Stimulated activated memory B cell treated with anti-CD40 and anti-IgM and Interleukin-4, amounts not matched to agents 10 μg/mL and 1 μg/mL and 100 μg/mL, for 72 hours (primary cell): Measurements from ENCODE around the gene MRAP.

ENCODE experiments used
- ATAC-seq: fragments of 150-1000 bp; cut with Tn5 transposase; 2 replicates; pipeline ENCODE4 v1.10.0; 2021
- H3K27ac Mint-ChIP-seq: one replicate; pipeline ENCODE4 v1.8.0; 2022; ENCODE audit warnings: mild to moderate bottlenecking, mixed read lengths
- H3K27me3 Mint-ChIP-seq: one replicate; pipeline ENCODE4 v1.8.0; 2022; ENCODE audit warnings: mixed read lengths
- H3K36me3 Mint-ChIP-seq: one replicate; pipeline ENCODE4 v1.8.0; 2022; ENCODE audit warnings: mixed read lengths
- H3K4me1 Mint-ChIP-seq: one replicate; pipeline ENCODE4 v1.8.0; 2022; ENCODE audit warnings: mixed read lengths
- H3K4me3 Mint-ChIP-seq: one replicate; pipeline ENCODE4 v1.8.0; 2022; ENCODE audit warnings: mild to moderate bottlenecking, moderate library complexity, mixed read lengths
- H3K9me3 Mint-ChIP-seq: one replicate; pipeline ENCODE4 v1.8.0; 2022; ENCODE audit warnings: mixed read lengths

Gene MRAP

GRCh38 chr21:32325706-32326105 is 27.1 kb downstream of the MRAP start:
- Mint-ChIP-seq H3K4me3 (no peak overlapping the region), H3K4me1 (no peaks in the 10 kb centered on the region), H3K27me3 (no peaks in the 10 kb centered on the region), H3K36me3 (peaks cover 94% of the 10 kb centered on the region), H3K27ac (no peak overlapping the region), H3K9me3 (no peaks in the 10 kb centered on the region)
- no peak for ATAC-seq

GRCh38 chr21:32328595-32328994 is 29.9 kb downstream of the MRAP start:
- peaks cover 95% of the 10 kb centered on the region for H3K36me3 Mint-ChIP-seq
- H3K4me3 Mint-ChIP-seq = no peak overlapping the region
- peaks cover 9% of the 10 kb centered on the region for H3K4me1 Mint-ChIP-seq
- H3K27me3 Mint-ChIP-seq = no peaks in the 10 kb centered on the region
- H3K9me3 Mint-ChIP-seq = peaks cover 3% of the 10 kb centered on the region
- ATAC-seq = no peak
- no peak overlapping the region for H3K27ac Mint-ChIP-seq

GRCh38 chr21:32329331-32329730 is 30.7 kb downstream of the MRAP start:
- peaks cover 9% of the 10 kb centered on the region for H3K4me1 Mint-ChIP-seq
- H3K9me3 Mint-ChIP-seq = peaks cover 3% of the 10 kb centered on the region
- peaks cover 98% of the 10 kb centered on the region for H3K36me3 Mint-ChIP-seq
- no peak overlapping the region for H3K27ac Mint-ChIP-seq
- H3K27me3 Mint-ChIP-seq = no peaks in the 10 kb centered on the region
- no peak overlapping the region for H3K4me3 Mint-ChIP-seq
- no peak for ATAC-seq

- peaks cover 3% of the 10 kb centered on the region for H3K9me3 Mint-ChIP-seq
- H3K27ac Mint-ChIP-seq = no peak overlapping the region
- no peak for ATAC-seq
- peaks cover 9% of the 10 kb centered on the region for H3K4me1 Mint-ChIP-seq
- peaks cover 98% of the 10 kb centered on the region for H3K36me3 Mint-ChIP-seq
- no peak overlapping the region for H3K4me3 Mint-ChIP-seq
- no peaks in the 10 kb centered on the region for H3K27me3 Mint-ChIP-seq
Observed at GRCh38 chr21:32329776-32330175, 31.1 kb downstream of the MRAP start.

- Mint-ChIP-seq H3K4me1 (peaks cover 9% of the 10 kb centered on the region), H3K9me3 (peaks cover 3% of the 10 kb centered on the region), H3K4me3 (no peak overlapping the region), H3K36me3 (peaks cover 98% of the 10 kb centered on the region), H3K27me3 (no peaks in the 10 kb centered on the region), H3K27ac (no peak overlapping the region)
- no peak for ATAC-seq
Observed at GRCh38 chr21:32330784-32331311, 32.2 kb downstream of the MRAP start.

GRCh38 chr21:32331444-32332305 is 33.0 kb downstream of the MRAP start:
- Mint-ChIP-seq H3K27ac (no peak overlapping the region), H3K4me1 (peaks cover 9% of the 10 kb centered on the region), H3K9me3 (peaks cover 3% of the 10 kb centered on the region), H3K4me3 (no peak overlapping the region), H3K36me3 (peaks cover 98% of the 10 kb centered on the region), H3K27me3 (no peaks in the 10 kb centered on the region)
- ATAC-seq = no peak

GRCh38 chr21:32332463-32332951 is 33.9 kb downstream of the MRAP start:
- Mint-ChIP-seq H3K4me1 (peaks cover 9% of the 10 kb centered on the region), H3K27me3 (no peaks in the 10 kb centered on the region), H3K4me3 (no peak overlapping the region), H3K9me3 (peaks cover 3% of the 10 kb centered on the region), H3K36me3 (peaks cover 98% of the 10 kb centered on the region), H3K27ac (no peak overlapping the region)
- no peak for ATAC-seq

- peaks cover 9% of the 10 kb centered on the region for H3K4me1 Mint-ChIP-seq
- peaks cover 95% of the 10 kb centered on the region for H3K36me3 Mint-ChIP-seq
- ATAC-seq = no peak
- H3K27me3 Mint-ChIP-seq = no peaks in the 10 kb centered on the region
- H3K9me3 Mint-ChIP-seq = peaks cover 3% of the 10 kb centered on the region
- no peak overlapping the region for H3K27ac Mint-ChIP-seq
- no peak overlapping the region for H3K4me3 Mint-ChIP-seq
Observed at GRCh38 chr21:32333953-32334673, 35.5 kb downstream of the MRAP start.

GRCh38 chr21:32334980-32335531 is 36.4 kb downstream of the MRAP start:
- H3K27me3 Mint-ChIP-seq = no peaks in the 10 kb centered on the region
- peaks cover 3% of the 10 kb centered on the region for H3K9me3 Mint-ChIP-seq
- H3K4me3 Mint-ChIP-seq = no peak overlapping the region
- H3K4me1 Mint-ChIP-seq = peaks cover 9% of the 10 kb centered on the region
- no peak for ATAC-seq
- H3K27ac Mint-ChIP-seq = no peak overlapping the region
- H3K36me3 Mint-ChIP-seq = peaks cover 92% of the 10 kb centered on the region

GRCh38 chr21:32335601-32336575 is 37.2 kb downstream of the MRAP start:
- ATAC-seq = no peak
- H3K4me3 Mint-ChIP-seq = no peak overlapping the region
- peaks cover 9% of the 10 kb centered on the region for H3K4me1 Mint-ChIP-seq
- no peaks in the 10 kb centered on the region for H3K27me3 Mint-ChIP-seq
- peaks cover 3% of the 10 kb centered on the region for H3K9me3 Mint-ChIP-seq
- peaks cover 92% of the 10 kb centered on the region for H3K36me3 Mint-ChIP-seq
- H3K27ac Mint-ChIP-seq = no peak overlapping the region

- Mint-ChIP-seq H3K27me3 (no peaks in the 10 kb centered on the region), H3K4me1 (peaks cover 9% of the 10 kb centered on the region), H3K36me3 (peaks cover 92% of the 10 kb centered on the region), H3K4me3 (no peak overlapping the region), H3K27ac (no peak overlapping the region), H3K9me3 (peaks cover 3% of the 10 kb centered on the region)
- ATAC-seq = no peak
Observed at GRCh38 chr21:32336711-32337110, 38.1 kb downstream of the MRAP start.

GRCh38 chr21:32337206-32337605 is 38.6 kb downstream of the MRAP start:
- Mint-ChIP-seq H3K36me3 (peaks cover 93% of the 10 kb centered on the region), H3K27ac (no peak overlapping the region), H3K27me3 (no peaks in the 10 kb centered on the region)

GRCh38 chr21:32338209-32338921 is 39.7 kb downstream of the MRAP start:
- Mint-ChIP-seq H3K4me3 (no peak overlapping the region), H3K9me3 (no peaks in the 10 kb centered on the region), H3K27ac (no peak overlapping the region), H3K36me3 (peaks cover 91% of the 10 kb centered on the region), H3K4me1 (no peaks in the 10 kb centered on the region), H3K27me3 (no peaks in the 10 kb centered on the region)
- ATAC-seq = no peak

More at GRCh38 chr21:32337206-32337605, 38.6 kb downstream of the MRAP start:
- ATAC-seq = no peak
- Mint-ChIP-seq H3K9me3 (peaks cover 3% of the 10 kb centered on the region), H3K4me3 (no peak overlapping the region), H3K4me1 (peaks cover 8% of the 10 kb centered on the region)
